HEK293 (cell line): ENCODE measurements around the gene ZNF71.
A peak's percentile ranks its signal among the peaks of the same experiment; 100 is the strongest.

ENCODE experiments used
- CTCF ChIA-PET: fragments of 350-600 bp; formaldehyde crosslinking; extraction: SDS; loops from one replicate; lab custom pipeline; 2021; ENCODE audit warnings: antibody characterized with exemption; lab: Yijun Ruan, JAX
- POLR2A ChIA-PET: fragments of 300-600 bp; formaldehyde crosslinking; extraction: SDS; loops from one replicate; lab custom pipeline; 2020; ENCODE audit warnings: antibody characterized with exemption, inconsistent platforms; lab: Yijun Ruan, JAX
- H3K27ac ChIP-seq: fragments of 200-500 bp; sonication (Bioruptor generic); 2 replicates; pipeline ENCODE4 v1.5.1; 2014; ENCODE audit warnings: low read depth, low read length, control low read depth, inconsistent platforms; ENCODE audit errors: extremely low read depth
- H3K36me3 ChIP-seq, 2 experiments: fragments of 200-500 bp in 1 of 2; sonication (Bioruptor generic) in 1 of 2; 1 replicate in 1 of 2; 2 replicates in 1 of 2; pipeline ENCODE4 v1.5.1; 2014 to 2017; ENCODE audit warnings: inconsistent platforms in 2 of 2, low read length in 2 of 2; ENCODE audit not compliant: control insufficient read depth in 2 of 2, insufficient read depth in 1 of 2
- H3K4me1 ChIP-seq: fragments of 200-500 bp; sonication (Bioruptor generic); 2 replicates; pipeline ENCODE4 v1.5.1; 2014; ENCODE audit warnings: mild to moderate bottlenecking, low read length, inconsistent platforms; ENCODE audit not compliant: control insufficient read depth, insufficient read depth
- H3K4me3 ChIP-seq: 2 replicates; pipeline ENCODE4 v1.5.1; 2011; ENCODE audit warnings: low read depth, mild to moderate bottlenecking, control low read depth, low read length, moderate library complexity
- H3K9me3 ChIP-seq: fragments of 200-500 bp; sonication (Bioruptor generic); 2 replicates; pipeline ENCODE4 v1.5.1; 2014; ENCODE audit warnings: low read depth, low read length, inconsistent platforms; ENCODE audit not compliant: control insufficient read depth, insufficient read depth
- GLI2 ChIP-seq: fragments of 450-650 bp; formaldehyde crosslinking; IDR thresholded peaks from 2 replicates; pipeline ENCODE4; 2017; ENCODE audit warnings: missing biosample characterization, missing genetic modification characterization, low read depth, borderline replicate concordance
- HOXD13 ChIP-seq: sonication (generic); formaldehyde crosslinking; IDR thresholded peaks from 2 replicates; pipeline ENCODE4 v1.8.0; 2022; ENCODE audit warnings: missing genetic modification reagents, borderline replicate concordance
- KLF16 ChIP-seq: fragments of 450-650 bp; formaldehyde crosslinking; IDR thresholded peaks from 2 replicates; pipeline ENCODE4 v1.5.1; 2017; ENCODE audit warnings: missing biosample characterization, missing genetic modification characterization
- MZF1 ChIP-seq: fragments of 450-650 bp; formaldehyde crosslinking; IDR thresholded peaks from 2 replicates; pipeline ENCODE4 v1.5.1; 2017; ENCODE audit warnings: missing biosample characterization, missing genetic modification characterization, borderline replicate concordance
- SETDB1 ChIP-seq: IDR thresholded peaks from one replicate; pipeline ENCODE4 v1.6.1; 2017; ENCODE audit warnings: mild to moderate bottlenecking, low read length, moderate library complexity, mixed read lengths; ENCODE audit not compliant: insufficient read length
- TRIM28 ChIP-seq: IDR thresholded peaks from 2 replicates; pipeline ENCODE4 v1.6.1; 2011; ENCODE audit warnings: low read length, control low read depth, borderline replicate concordance
- ZNF157 ChIP-seq: fragments of 450-650 bp; formaldehyde crosslinking; IDR thresholded peaks from 2 replicates; pipeline ENCODE4 v1.5.1; 2016; ENCODE audit warnings: missing biosample characterization, missing genetic modification characterization
- ZNF169 ChIP-seq: fragments of 450-650 bp; formaldehyde crosslinking; IDR thresholded peaks from 2 replicates; pipeline ENCODE4 v1.5.1; 2016; ENCODE audit warnings: missing biosample characterization, missing genetic modification characterization
- ZNF184 ChIP-seq: fragments of 450-650 bp; IDR thresholded peaks from 2 replicates; pipeline ENCODE4 v1.5.1; 2018; ENCODE audit warnings: missing biosample characterization, mild to moderate bottlenecking, missing genetic modification characterization
- ZNF214 ChIP-seq: fragments of 450-650 bp; formaldehyde crosslinking; IDR thresholded peaks from 2 replicates; pipeline ENCODE4 v1.5.1; 2017; ENCODE audit warnings: missing biosample characterization, mild to moderate bottlenecking, missing genetic modification characterization, borderline replicate concordance
- ZNF274 ChIP-seq, 2 experiments: fragments of 200-500 bp in 1 of 2; fragments of 450-650 bp in 1 of 2; sonication (Bioruptor generic) in 1 of 2; formaldehyde crosslinking in 1 of 2; IDR thresholded peaks; 2 replicates each; pipeline versions ENCODE4 v1.5.1 to v1.6.1; 2014 to 2016; ENCODE audit warnings: borderline replicate concordance in 1 of 2, inconsistent platforms in 1 of 2, low read length in 1 of 2, missing biosample characterization in 1 of 2, missing genetic modification characterization in 1 of 2
- ZNF350 ChIP-seq: fragments of 450-650 bp; formaldehyde crosslinking; IDR thresholded peaks from 2 replicates; pipeline ENCODE4 v1.5.0; 2017; ENCODE audit warnings: missing biosample characterization, mild to moderate bottlenecking, missing genetic modification characterization
- ZNF394 ChIP-seq: fragments of 450-650 bp; formaldehyde crosslinking; IDR thresholded peaks from 2 replicates; pipeline ENCODE4 v1.5.1; 2016; ENCODE audit warnings: missing biosample characterization, missing genetic modification characterization, mild to moderate bottlenecking, moderate library complexity, borderline replicate concordance
- ZNF548 ChIP-seq: fragments of 450-650 bp; formaldehyde crosslinking; IDR thresholded peaks from 2 replicates; pipeline ENCODE4 v1.5.1; 2016; ENCODE audit warnings: missing biosample characterization, missing genetic modification characterization
- ZNF555 ChIP-seq: fragments of 450-650 bp; formaldehyde crosslinking; conservative IDR thresholded peaks from 2 replicates; pipeline ENCODE4 v1.5.1; 2017; ENCODE audit warnings: missing biosample characterization, mild to moderate bottlenecking, missing genetic modification characterization, inconsistent platforms
- ZNF610 ChIP-seq: fragments of 450-650 bp; formaldehyde crosslinking; IDR thresholded peaks from 2 replicates; pipeline ENCODE4 v1.5.1; 2016; ENCODE audit warnings: missing biosample characterization, missing genetic modification characterization, borderline replicate concordance
- ZNF623 ChIP-seq: fragments of 450-650 bp; formaldehyde crosslinking; IDR thresholded peaks from 2 replicates; pipeline ENCODE4 v1.5.1; 2016; ENCODE audit warnings: missing biosample characterization, missing genetic modification characterization
- ZNF629 ChIP-seq: fragments of 450-650 bp; formaldehyde crosslinking; IDR thresholded peaks from 2 replicates; pipeline ENCODE4 v1.5.1; 2017; ENCODE audit warnings: missing biosample characterization, missing genetic modification characterization
- ZNF660 ChIP-seq: fragments of 450-650 bp; IDR thresholded peaks from 2 replicates; pipeline ENCODE4 v1.5.1; 2018; ENCODE audit warnings: missing biosample characterization, mild to moderate bottlenecking, missing genetic modification characterization
- ZNF707 ChIP-seq: fragments of 450-650 bp; formaldehyde crosslinking; IDR thresholded peaks from 2 replicates; pipeline ENCODE4 v1.5.1; 2016; ENCODE audit warnings: missing biosample characterization, missing genetic modification characterization
- ZSCAN23 ChIP-seq: fragments of 450-650 bp; formaldehyde crosslinking; IDR thresholded peaks from 2 replicates; pipeline ENCODE4 v1.5.1; 2016; ENCODE audit warnings: missing biosample characterization, missing genetic modification characterization
- ZSCAN30 ChIP-seq: fragments of 450-650 bp; IDR thresholded peaks from 2 replicates; pipeline ENCODE4 v1.5.1; 2018; ENCODE audit warnings: missing biosample characterization, mild to moderate bottlenecking, missing genetic modification characterization, moderate library complexity
- TF ChIP-seq, protein P1 (sequence below): fragments of 450-650 bp; formaldehyde crosslinking; IDR thresholded peaks from 2 replicates; pipeline ENCODE4 v1.5.0; 2017; ENCODE audit warnings: missing biosample characterization, missing genetic modification characterization, borderline replicate concordance
- TF ChIP-seq, protein P2 (sequence below): fragments of 450-650 bp; formaldehyde crosslinking; IDR thresholded peaks from 2 replicates; pipeline ENCODE4 v1.5.1; 2016; ENCODE audit warnings: missing biosample characterization, missing genetic modification characterization, borderline replicate concordance

ZNF71 gene

DNA sequence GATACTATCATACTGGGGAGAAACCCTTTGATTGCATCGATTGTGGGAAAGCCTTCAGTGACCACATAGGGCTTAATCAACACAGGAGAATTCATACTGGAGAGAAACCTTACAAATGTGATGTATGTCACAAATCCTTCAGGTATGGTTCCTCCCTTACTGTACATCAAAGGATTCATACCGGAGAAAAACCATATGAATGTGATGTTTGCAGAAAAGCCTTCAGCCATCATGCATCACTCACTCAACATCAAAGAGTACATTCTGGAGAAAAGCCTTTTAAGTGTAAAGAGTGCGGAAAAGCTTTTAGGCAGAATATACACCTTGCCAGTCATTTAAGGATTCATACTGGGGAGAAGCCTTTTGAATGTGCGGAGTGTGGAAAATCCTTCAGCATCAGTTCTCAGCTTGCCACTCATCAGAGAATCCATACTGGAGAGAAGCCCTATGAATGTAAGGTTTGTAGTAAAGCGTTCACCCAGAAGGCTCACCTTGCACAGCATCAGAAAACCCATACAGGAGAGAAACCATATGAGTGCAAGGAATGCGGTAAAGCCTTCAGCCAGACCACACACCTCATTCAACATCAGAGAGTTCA lies 40.7 kb upstream of the ZNF71 start:
- H3K9me3 ChIP-seq = peaks cover 9% of the 10 kb centered on the region; the same call in 1 of the 2 replicates
- H3K4me3 ChIP-seq = no peak overlapping the region
- H3K4me1 ChIP-seq = no peaks in the 10 kb centered on the region
- peaks cover 29 to 46% of the 10 kb centered on the region in 2 experiments for H3K36me3 ChIP-seq
- TF ChIP-seq ZNF350 (tag by site-specific recombination) = no peak
- peak; percentile 80 for TF ChIP-seq SETDB1
- TF ChIP-seq TRIM28 = peak; percentile 41; the same call in 1 of the 2 replicates
- 0 out of 2 replicates have a peak, but pooled peaks have one; percentile 42 for TF ChIP-seq ZNF274 (IDR thresholded peaks at IDR 0.05; ENCODE audit: low read length)
- TF ChIP-seq ZNF274 (tag by site-specific recombination; IDR thresholded peaks at IDR 0.05; ENCODE audit: borderline replicate concordance) = peak; percentile 86; the same call in 1 of the 2 replicates
- CTCF ChIA-PET = no interaction called here
- POLR2A ChIA-PET = no interaction called here
- H3K27ac ChIP-seq = no peak overlapping the region

DNA sequence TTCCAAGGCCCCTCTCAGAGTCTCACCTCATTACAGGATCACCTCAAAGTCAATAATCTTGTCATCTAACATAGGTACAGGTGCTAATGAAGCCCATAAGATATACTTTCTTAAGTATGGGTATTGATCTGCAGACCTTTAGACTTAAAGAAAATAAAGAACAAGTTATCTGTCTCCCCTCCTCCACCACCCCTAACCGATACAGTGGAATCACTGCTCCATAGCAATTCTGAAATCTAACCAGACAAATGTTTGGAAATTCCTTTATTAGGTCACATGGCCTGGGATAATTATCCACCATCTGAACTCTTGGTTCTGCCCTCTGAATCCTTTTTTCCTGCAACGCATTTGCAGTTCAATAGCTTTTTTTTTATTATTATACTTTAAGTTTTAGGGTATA lies 32.3 kb upstream of the ZNF71 start:
- peaks cover 14% of the 10 kb centered on the region for H3K9me3 ChIP-seq
- TF ChIP-seq GLI2 (no peak), ZNF169 (no peak), ZSCAN30 (tag by site-specific recombination) (no peak), ZNF184 (tag by site-specific recombination) (no peak), ZNF707 (no peak), ZNF610 (tag by site-specific recombination) (no peak), KLF16 (tag by site-specific recombination) (no peak), ZNF548 (tag by site-specific recombination) (no peak), ZNF394 (tag by site-specific recombination) (no peak), ZNF660 (tag by site-specific recombination) (no peak), ZNF623 (tag by site-specific recombination) (no peak), ZNF629 (no peak), ZSCAN23 (tag by site-specific recombination) (no peak), ZNF157 (tag by site-specific recombination) (no peak), ZNF555 (tag by site-specific recombination) (no peak), MZF1 (tag by site-specific recombination) (no peak), HOXD13 (CRISPR knock-in tag) (no peak), ZNF214 (no peak)
- TF ChIP-seq, protein P1, sequence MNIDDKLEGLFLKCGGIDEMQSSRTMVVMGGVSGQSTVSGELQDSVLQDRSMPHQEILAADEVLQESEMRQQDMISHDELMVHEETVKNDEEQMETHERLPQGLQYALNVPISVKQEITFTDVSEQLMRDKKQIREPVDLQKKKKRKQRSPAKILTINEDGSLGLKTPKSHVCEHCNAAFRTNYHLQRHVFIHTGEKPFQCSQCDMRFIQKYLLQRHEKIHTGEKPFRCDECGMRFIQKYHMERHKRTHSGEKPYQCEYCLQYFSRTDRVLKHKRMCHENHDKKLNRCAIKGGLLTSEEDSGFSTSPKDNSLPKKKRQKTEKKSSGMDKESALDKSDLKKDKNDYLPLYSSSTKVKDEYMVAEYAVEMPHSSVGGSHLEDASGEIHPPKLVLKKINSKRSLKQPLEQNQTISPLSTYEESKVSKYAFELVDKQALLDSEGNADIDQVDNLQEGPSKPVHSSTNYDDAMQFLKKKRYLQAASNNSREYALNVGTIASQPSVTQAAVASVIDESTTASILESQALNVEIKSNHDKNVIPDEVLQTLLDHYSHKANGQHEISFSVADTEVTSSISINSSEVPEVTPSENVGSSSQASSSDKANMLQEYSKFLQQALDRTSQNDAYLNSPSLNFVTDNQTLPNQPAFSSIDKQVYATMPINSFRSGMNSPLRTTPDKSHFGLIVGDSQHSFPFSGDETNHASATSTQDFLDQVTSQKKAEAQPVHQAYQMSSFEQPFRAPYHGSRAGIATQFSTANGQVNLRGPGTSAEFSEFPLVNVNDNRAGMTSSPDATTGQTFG (tag by site-specific recombination) = no peak
- TF ChIP-seq, protein P2, sequence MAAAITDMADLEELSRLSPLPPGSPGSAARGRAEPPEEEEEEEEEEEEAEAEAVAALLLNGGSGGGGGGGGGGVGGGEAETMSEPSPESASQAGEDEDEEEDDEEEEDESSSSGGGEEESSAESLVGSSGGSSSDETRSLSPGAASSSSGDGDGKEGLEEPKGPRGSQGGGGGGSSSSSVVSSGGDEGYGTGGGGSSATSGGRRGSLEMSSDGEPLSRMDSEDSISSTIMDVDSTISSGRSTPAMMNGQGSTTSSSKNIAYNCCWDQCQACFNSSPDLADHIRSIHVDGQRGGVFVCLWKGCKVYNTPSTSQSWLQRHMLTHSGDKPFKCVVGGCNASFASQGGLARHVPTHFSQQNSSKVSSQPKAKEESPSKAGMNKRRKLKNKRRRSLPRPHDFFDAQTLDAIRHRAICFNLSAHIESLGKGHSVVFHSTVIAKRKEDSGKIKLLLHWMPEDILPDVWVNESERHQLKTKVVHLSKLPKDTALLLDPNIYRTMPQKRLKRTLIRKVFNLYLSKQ (tag by site-specific recombination) = no peak
- TF ChIP-seq, all 188 proteins: peak for 0
- no peaks in the 10 kb centered on the region for H3K36me3 ChIP-seq
- POLR2A ChIA-PET = no interaction called here
- H3K4me1 ChIP-seq = no peaks in the 10 kb centered on the region
- CTCF ChIA-PET = no interaction called here
- no peak overlapping the region for H3K27ac ChIP-seq
- H3K4me3 ChIP-seq = no peak overlapping the region
